NCI-H146 (cell line): ENCODE measurements around the gene RTN4.
"Not testable (repeated sequence)": the region's sequence is repeated elsewhere in the genome, so short reads cannot be mapped to it uniquely, and the experiment has no call there.

ENCODE experiments used
- DNase-seq: peaks from one replicate; lab custom pipeline; 2025; lab: John Stamatoyannopoulos, UW

RTN4 gene

GRCh38 chr2:55050100-55050994 is at the start of gene RTN4:
RTN4 (minus strand) TSS chr2:55050451; CDS start chr2:55050300, 151 bp downstream.
- DNase-seq = peak; percentile 98

GRCh38 chr2:55099493-55099877 is 49.2 kb upstream of the RTN4 start:
- DNase-seq = no peak

GRCh38 chr2:55097461-55098410 is 47.5 kb upstream of the RTN4 start:
- DNase-seq = no peak

GRCh38 chr2:55097082-55097460 is 46.8 kb upstream of the RTN4 start:
- DNase-seq = no peak

- no peak for DNase-seq
Observed at GRCh38 chr2:55096586-55096985, 46.3 kb upstream of the RTN4 start.

GRCh38 chr2:55093381-55093780 is 43.1 kb upstream of the RTN4 start:
- no peak for DNase-seq

GRCh38 chr2:55092439-55092838 is 42.2 kb upstream of the RTN4 start:
- DNase-seq = no peak

- DNase-seq = not testable (repeated sequence)
Observed at GRCh38 chr2:55091681-55092080, 41.4 kb upstream of the RTN4 start.

GRCh38 chr2:55090702-55091101 is 40.5 kb upstream of the RTN4 start:
- no peak for DNase-seq

- DNase-seq = no peak
Observed at GRCh38 chr2:55089726-55090125, 39.5 kb upstream of the RTN4 start.

GRCh38 chr2:55088400-55088799 is 38.1 kb upstream of the RTN4 start:
- no peak for DNase-seq

- no peak for DNase-seq
Observed at GRCh38 chr2:55087936-55088335, 37.7 kb upstream of the RTN4 start.

- no peak for DNase-seq
Observed at GRCh38 chr2:55087501-55087900, 37.2 kb upstream of the RTN4 start.

GRCh38 chr2:55085113-55086040 is 35.1 kb upstream of the RTN4 start:
- DNase-seq = no peak

GRCh38 chr2:55084641-55085040 is 34.4 kb upstream of the RTN4 start:
- no peak for DNase-seq

- no peak for DNase-seq
Observed at GRCh38 chr2:55080204-55080738, 30.0 kb upstream of the RTN4 start.

- no peak for DNase-seq
Observed at GRCh38 chr2:55078956-55079355, 28.7 kb upstream of the RTN4 start.

- no peak for DNase-seq
Observed at GRCh38 chr2:55076721-55077120, 26.5 kb upstream of the RTN4 start.

GRCh38 chr2:55076019-55076418 is 25.8 kb upstream of the RTN4 start:
- DNase-seq = not testable (repeated sequence)

- DNase-seq = no peak
Observed at GRCh38 chr2:55073000-55073983, 23.0 kb upstream of the RTN4 start.
